Measurements from ENCODE around the gene PRPF39.
A peak's percentile ranks its signal among the peaks of the same experiment; 100 is the strongest.

The PRPF39 gene, protein sequence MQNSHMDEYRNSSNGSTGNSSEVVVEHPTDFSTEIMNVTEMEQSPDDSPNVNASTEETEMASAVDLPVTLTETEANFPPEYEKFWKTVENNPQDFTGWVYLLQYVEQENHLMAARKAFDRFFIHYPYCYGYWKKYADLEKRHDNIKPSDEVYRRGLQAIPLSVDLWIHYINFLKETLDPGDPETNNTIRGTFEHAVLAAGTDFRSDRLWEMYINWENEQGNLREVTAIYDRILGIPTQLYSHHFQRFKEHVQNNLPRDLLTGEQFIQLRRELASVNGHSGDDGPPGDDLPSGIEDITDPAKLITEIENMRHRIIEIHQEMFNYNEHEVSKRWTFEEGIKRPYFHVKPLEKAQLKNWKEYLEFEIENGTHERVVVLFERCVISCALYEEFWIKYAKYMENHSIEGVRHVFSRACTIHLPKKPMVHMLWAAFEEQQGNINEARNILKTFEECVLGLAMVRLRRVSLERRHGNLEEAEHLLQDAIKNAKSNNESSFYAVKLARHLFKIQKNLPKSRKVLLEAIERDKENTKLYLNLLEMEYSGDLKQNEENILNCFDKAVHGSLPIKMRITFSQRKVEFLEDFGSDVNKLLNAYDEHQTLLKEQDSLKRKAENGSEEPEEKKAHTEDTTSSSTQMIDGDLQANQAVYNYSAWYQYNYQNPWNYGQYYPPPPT

DNA sequence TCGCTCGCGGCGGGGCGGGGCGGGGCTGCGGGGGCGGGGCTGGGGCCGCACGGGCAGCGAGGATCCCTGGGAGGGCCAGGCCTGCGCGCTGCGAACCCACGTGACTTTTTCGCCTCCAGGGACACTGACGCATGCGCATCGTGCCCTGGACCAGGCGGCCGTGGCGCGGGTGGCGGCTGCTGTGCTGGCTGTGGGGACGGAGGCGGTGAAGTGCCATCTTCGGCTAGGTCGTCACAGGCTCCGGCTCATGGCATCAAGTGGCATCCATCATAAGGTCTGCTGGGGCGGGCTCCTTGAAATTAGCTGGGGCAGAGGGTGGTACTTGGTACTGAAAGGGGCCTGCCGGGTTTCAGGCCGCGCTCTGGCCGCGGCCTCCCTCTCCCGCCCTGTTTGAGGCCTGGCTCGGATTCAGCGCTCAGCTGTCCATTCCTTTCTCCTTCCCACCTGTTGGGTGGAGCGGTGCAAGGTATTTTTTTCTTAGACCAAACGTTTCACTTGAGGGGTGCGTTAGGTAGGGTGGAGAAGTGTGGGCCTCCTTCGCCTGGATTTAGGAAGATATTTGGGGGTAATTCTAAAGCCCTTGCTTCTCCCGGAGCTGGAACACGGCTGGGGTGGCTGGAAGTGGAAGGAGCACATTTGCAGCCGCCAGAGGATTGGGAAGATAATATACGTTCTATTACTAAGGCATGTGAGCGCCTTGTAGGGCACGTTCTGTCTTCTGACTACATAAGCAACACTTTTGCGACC, at the start of gene PRPF39:
Gene PRPF39, plus strand, starts transcription at position 141 of the 747 bp plus-strand sequence. CDS start 11,124 bp downstream, outside the sequence.
- peak; percentile 44 for DNase-seq (ENCODE audit: low read depth, low spot score)
- peak within 1 kb of the TSS; percentile 77 for H3K27ac ChIP-seq

DNA sequence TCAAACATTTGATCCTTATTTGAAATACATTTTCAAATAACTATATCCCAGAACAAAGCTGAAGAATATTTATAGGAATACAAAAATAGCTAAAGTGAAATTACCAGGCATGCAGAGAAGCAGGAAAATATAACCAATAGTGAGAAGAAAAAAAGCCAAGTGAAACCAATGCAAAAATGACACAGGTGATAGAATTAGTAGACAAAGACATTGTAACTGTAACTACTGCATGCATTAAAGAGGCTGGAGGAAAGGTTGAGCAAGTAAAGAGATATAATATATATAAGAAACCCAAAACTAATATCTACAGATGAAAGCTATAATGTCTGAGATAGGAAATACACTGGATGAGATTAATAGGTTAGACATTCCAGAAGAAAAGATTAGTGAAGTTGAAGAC, 49.2 kb upstream of the PRPF39 start:
- no peak overlapping the region for H3K27ac ChIP-seq

DNA sequence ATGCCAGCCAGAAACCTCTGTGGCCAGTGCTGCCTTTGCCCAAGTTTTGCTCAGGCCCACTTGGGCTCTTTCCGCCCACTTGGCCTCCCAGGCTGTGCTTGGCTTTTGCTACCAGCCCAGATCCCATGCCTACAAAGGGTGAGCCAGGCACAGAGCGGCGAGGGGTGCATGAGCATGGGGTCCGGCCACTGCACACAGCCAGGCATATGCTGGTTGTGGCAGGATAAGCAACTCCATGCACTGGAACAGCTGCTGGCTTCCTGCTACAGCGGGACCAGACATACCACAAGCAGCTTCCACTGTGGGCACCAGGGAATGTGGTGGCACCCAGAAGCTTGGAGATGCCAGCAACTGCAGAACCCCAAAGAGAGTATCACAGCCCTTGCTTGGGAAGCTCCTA, 45.7 kb upstream of the PRPF39 start:
- DNase-seq (ENCODE audit: low read depth, low spot score) = no peak
- no peak overlapping the region for H3K27ac ChIP-seq

More for the DNA sequence above, 49.2 kb upstream of the PRPF39 start:
- DNase-seq (ENCODE audit: low read depth, low spot score) = no peak

DNA sequence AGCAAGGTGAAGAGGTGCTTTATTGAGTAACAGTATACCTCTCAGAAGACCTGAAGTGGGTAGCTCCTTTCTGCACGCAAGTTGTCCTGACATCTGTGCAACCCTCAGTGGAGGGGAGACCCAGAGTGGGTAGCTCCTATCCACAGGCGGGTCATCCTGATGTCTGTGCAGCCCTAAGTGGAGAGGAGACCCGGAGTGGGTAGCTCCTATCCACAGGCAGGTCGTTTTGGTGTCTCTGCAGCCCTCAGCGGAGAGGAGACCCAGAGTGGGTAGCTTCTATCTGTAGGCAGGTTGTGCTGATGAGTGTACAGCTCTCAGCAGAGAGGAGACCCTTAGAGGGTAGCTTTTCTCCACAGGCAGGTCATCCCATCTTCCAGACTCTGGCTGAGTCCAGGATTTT, 45.1 kb upstream of the PRPF39 start:
- DNase-seq (ENCODE audit: low read depth, low spot score) = no peak
- no peak overlapping the region for H3K27ac ChIP-seq

DNA sequence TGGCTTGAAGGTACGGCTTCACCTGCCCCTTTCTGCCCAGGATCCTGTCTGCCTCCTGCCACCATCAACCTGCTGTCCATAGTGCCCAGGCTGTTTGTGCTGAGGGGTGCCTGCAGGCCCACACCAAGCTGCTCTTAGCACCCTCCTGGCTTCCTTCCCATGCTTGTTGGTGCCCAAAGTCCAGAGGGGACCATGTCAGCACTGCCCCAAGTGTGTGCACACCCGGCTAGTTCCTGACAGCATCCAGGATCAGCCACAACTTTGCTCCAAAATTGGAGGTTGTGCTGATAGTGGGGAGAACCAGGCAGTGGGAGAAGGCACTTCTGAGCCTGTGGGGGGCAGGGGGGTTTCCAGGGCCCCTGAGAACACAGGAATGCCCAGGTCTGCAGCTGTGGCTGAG, 44.5 kb upstream of the PRPF39 start:
- DNase-seq (ENCODE audit: low read depth, low spot score) = no peak
- no peak overlapping the region for H3K27ac ChIP-seq

DNA sequence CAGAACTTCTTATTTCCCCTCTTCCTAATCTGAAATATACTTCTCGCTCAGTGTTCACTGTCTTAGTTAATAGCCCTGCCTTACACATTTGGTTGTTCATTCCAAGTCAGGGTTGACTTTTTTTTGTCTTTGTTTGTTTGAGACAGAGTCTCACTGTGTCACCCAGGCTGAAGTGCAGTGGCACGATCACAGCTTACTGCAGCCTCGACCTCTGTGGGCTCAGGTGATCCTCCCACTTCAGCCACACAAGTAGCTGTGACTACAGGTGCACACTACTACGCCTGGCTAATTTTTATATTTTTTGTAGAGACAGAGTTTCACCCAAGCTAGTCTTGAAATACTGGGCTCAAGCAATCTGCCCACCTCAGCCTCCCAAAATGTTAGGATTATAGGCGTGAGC, 42.3 kb upstream of the PRPF39 start:
- no peak for DNase-seq (ENCODE audit: low read depth, low spot score)
- H3K27ac ChIP-seq = no peak overlapping the region

DNA sequence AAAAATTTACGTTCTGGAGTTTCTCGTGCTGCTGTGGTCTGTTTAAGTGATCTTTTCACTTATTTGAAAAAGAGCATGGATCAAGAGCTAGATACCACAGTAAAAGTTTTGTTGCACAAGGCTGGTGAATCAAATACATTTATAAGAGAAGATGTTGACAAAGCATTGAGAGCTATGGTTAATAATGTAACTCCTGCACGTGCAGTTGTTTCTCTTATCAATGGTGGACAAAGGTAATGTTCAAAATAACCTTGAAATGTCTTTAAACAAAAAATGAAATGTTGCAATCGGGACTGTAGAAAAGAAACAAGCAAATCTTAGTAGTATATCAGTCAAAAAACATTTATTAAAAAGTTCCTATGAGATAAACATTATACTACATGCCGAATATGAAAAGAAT, 39.3 kb upstream of the PRPF39 start:
- H3K27ac ChIP-seq = no peak overlapping the region
- DNase-seq (ENCODE audit: low read depth, low spot score) = no peak

DNA sequence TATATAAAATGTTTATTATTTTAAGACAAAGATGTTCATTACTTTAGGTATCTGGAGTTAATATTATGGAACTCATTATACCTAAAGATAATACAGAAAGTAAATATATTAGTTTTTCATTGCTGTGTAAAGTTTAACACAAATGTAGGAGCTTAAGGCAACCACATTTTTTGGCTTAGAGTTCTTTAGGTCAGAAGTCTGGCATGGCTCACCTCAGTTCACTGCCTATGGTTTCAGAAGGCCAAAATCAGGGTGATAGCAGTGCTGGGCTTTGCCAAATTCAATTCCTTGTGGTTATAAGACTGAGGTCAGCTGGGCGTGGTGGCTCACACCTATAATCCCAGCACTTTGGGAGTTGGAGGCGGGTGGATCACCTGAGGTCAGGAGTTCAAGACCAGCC, 35.5 kb upstream of the PRPF39 start:
- DNase-seq (ENCODE audit: low read depth, low spot score) = no peak
- no peak overlapping the region for H3K27ac ChIP-seq

DNA sequence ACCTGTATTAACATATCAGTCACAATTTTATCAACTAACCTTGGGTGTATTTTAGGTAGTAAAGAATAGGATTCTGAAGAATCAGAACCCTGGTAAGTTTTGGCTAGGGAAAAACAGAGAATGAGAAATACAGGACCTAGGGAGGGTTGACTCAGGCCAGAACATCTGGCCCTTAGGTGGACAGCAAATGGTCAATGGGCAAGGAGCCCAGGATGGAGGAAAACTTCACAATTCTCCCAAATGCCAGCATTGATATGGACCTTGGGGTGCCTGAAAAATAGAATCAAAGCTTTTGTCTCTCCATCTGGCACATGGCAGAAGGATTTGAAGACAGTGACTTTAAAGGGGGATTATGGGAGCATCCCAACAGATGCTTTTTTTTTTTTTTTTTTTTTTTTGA, 32.7 kb upstream of the PRPF39 start:
- H3K27ac ChIP-seq = no peak overlapping the region
- DNase-seq (ENCODE audit: low read depth, low spot score) = no peak

DNA sequence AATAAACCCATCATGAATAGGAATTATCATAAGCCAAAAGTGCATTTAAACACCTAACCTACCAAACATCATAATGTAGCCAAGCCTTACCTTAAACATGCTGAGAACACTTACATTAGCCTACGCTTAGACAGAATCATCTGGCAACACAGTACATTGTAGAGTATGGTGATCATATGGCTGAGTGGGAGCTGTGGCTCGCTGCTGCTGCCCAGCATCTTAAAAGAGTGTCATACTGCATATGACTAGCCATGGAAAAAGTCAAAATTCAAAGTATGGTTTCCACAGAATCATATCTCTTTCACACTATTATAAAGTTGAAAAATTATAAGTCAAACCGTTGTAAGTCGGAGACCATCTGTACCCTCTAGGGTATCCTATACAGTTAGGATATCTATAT, 32.0 kb upstream of the PRPF39 start:
- H3K27ac ChIP-seq = no peak overlapping the region
- no peak for DNase-seq (ENCODE audit: low read depth, low spot score)

DNA sequence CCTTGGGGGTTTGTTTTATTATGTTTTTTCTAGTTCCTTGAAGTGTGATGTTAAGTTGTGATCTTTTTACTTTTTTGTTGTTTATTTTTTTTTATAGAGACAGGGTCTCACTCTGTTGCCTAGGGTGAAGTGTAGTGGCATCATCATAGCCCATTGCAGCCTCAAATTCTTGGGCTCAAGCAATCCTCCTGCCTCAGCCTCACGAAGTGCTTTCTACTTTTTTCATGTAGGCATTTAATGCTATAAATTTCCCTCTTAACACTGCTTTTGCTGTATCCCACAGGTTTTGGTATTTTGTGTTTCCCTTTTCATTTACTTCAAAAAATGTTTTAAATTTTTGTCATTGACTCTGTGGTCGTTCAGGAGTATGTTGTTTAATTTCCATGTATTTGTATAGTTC, 26.6 kb upstream of the PRPF39 start:
- DNase-seq (ENCODE audit: low read depth, low spot score) = no peak
- H3K27ac ChIP-seq = no peak overlapping the region

DNA sequence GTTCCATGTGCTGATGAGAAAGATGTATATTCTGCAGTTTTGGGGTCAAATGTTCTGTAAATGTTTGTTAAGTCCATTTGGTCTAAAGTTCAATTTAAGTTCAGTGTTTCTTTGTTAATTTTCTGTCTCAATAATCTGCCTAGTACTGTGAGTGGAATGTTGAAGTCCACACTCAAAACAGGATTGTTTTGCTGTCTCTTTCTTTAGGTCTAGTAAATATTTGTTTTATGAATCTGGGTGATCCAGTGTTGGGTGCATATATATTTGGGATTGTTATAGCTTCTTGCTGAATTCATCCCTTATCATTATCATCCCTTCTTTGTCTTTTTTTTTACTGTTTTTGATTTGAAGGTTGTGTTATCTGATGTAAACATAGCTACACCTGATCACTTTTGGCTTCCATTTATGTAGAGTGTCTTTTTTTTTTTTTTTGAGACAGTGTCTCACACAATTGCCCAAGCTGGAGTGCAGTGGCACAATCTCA, 26.0 kb upstream of the PRPF39 start:
- H3K27ac ChIP-seq = no peak overlapping the region
- no peak for DNase-seq (ENCODE audit: low read depth, low spot score)

DNA sequence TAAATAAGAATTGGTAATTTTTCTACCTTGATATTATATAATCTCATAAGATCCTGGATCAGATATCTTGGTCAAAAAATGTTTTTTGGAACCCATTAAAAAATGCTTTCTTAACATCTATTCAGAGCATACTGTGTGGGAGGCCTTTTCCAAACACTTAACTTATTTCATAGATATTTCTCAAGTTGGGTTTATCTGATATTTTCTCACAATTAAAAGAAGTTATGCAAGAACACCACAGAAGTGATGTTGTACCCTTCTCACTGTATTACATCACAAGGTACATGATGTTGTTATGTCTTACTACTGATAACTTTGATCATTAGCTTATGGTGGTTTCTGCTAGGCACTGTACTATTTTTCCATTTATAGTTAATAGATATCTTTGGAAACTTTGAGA, 23.4 kb upstream of the PRPF39 start:
- no peak for DNase-seq (ENCODE audit: low read depth, low spot score)
- no peak overlapping the region for H3K27ac ChIP-seq

DNA sequence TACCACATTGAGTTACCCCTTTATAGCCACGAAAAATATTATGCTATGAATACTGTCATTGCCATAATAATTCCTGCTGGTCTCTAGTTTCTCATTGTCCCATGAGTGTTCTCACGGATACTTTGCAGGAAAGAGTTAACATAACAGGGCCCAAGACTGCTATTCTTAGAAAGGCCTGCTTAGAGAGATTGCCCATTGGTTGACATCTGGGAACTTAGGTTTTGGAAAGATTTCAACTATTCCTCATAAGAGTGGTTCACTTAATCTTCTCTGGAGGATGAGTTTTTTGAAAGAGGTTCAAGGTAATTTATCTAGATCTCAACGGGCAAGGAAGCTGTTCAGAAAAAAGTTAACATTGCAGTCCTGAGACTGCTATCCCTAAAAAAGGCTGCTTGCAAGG, 18.4 kb upstream of the PRPF39 start:
- H3K27ac ChIP-seq = no peak overlapping the region
- no peak for DNase-seq (ENCODE audit: low read depth, low spot score)

DNA sequence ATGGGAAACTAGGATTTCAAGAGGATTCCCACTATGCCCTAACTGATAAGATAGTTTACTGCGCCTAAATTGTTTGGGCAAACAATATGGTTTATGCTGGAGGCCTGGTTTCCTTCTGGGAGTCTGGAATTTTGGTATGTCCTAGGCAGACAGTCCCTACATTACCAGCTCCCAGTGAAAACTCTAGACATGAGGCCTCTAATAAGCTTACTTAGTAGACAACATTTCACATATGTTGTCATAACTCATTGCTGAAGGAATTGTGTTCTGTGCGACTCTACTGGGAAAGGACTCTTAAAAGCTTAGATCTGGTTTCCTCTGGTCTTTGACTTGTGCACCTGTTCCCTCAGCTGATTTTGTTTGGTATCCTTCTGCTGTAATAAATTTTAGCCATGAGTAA, 18.0 kb upstream of the PRPF39 start:
- H3K27ac ChIP-seq = no peak overlapping the region
- no peak for DNase-seq (ENCODE audit: low read depth, low spot score)

DNA sequence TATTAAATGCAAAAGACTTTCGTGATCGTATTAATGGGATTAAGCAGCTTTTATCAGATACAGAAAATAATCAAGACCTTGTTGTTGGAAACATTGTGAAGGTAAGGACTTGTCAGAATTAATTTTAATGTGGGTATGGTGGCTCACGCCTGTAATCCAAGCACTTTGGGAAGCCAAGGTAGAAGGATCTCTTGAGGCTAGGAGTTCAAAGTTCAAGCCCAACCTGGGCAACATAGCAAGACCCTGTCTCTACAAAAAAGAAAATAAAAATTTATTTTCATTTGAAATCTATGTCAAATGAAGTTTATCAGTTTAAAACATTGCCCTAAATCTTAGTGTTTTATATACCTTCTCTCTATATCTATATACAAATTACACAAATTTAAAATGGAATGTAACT, 17.2 kb upstream of the PRPF39 start:
- H3K27ac ChIP-seq = no peak overlapping the region
- DNase-seq (ENCODE audit: low read depth, low spot score) = no peak

DNA sequence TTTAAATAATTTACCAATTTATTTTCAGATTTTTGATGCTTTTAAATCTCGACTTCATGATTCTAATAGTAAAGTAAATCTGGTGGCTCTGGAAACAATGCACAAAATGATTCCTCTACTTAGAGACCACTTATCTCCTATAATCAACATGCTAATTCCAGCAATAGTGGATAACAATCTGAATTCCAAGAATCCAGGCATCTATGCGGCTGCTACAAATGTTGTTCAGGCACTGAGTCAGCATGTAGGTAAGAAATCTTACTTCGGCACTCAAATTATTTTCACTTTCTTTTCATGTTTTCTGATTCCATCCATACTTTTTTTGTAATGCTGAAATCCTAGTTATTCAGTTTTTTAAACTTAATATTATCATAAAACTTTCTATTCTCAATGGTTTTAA, 15.5 kb upstream of the PRPF39 start:
- no peak overlapping the region for H3K27ac ChIP-seq
- no peak for DNase-seq (ENCODE audit: low read depth, low spot score)

DNA sequence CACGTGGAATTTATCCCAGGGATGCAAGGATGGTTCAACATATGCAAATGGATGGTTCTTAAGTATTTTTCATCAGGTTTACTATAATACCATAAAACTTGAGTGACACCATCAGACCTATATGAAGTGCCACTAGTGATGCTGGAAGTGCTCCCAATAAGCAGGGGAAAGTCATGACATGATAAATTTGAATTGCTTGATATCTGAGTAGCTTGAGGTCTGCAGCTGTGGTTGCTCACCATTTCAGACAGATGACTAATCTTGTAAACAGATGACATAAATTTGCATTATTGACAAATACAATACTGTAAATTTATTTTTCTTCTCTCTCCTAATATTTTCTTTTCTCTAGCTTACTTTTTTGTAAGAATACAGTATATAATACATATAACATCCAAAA, 13.7 kb upstream of the PRPF39 start:
- DNase-seq (ENCODE audit: low read depth, low spot score) = no peak
- H3K27ac ChIP-seq = no peak overlapping the region

DNA sequence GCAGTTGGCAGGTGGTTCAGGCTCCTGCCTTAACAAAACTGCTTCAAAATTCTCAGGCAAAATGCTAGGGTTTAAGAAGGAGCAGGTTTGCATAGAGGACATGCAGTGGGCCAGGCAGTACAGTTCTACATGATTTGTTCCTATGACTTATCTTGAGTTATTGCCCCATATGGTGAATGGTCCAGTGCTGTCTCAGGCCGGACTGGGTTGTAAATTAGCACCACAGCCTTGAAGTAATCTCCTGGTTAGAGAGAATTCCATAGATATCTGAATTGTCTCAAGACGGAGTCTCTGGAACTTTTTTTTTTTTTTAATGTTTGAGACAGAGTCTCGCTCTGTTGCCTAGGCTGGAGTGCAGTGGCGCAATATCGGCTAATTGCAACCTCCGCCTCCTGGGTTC, 11.8 kb upstream of the PRPF39 start:
- H3K27ac ChIP-seq = no peak overlapping the region
- no peak for DNase-seq (ENCODE audit: low read depth, low spot score)

DNA sequence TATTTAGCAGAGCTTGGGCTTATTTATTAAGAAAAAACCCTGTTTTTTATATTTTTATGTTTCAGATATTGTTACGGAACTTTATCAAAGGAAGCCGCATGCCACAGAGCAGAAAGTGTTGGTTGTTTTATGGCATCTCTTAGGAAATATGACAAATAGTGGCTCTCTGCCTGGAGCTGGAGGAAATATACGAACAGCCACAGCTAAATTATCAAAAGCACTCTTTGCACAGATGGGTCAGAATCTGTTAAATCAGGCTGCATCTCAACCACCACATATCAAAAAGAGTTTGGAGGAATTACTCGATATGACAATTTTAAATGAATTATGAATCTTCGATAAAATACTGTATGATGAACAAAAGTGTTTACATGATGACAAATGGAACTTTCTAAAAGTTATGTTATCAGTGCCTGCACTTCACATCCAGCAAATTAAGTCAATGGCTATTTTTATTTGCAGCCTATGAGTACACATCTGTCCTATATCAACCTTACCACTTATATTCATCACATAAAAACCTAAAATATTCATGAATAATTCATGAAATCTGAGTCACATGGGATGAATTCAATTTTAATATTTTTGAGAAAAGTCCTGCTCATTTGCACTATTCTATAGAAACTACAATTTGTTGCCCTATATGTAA, 10.6 kb upstream of the PRPF39 start:
- no peak overlapping the region for H3K27ac ChIP-seq
- no peak for DNase-seq (ENCODE audit: low read depth, low spot score)

DNA sequence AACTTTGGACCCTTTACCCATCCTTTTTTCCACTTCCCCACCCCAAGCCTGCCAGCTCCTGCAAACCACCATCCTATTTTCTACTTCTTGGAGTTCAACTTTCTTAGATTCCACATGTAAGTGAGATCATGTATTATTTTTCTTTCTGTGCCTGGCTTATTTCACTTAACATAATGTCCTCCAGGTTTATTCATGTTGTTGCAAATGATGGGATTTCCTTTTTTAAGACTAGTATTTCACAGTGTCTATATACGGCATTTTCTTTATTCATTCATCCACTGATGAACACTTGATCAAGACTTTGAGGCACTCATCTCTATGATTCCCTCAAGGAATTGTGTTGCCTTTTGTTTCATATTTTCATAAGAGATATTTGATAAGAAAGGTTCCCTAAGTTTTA, 5.6 kb upstream of the PRPF39 start:
- DNase-seq (ENCODE audit: low read depth, low spot score) = no peak
- no peak overlapping the region for H3K27ac ChIP-seq

All from epithelial cell of prostate (primary cell).